HG03060 (cell line): ENCODE data around the gene FAM193B.
"Not testable (repeated sequence)": the region's sequence is repeated elsewhere in the genome, so short reads cannot be mapped to it uniquely, and the experiment has no call there.

ENCODE experiments used
- ATAC-seq: cut with Tn5 transposase; IDR thresholded peaks from one replicate; pipeline ENCODE4 v1.9.1; 2021; ENCODE audit warnings: low read depth, moderate number of reproducible peaks; ENCODE audit not compliant: unreplicated experiment

The FAM193B gene

GRCh38 chr5:177490311-177490991 is 63.9 kb downstream of the FAM193B start:
- ATAC-seq, result no peak

GRCh38 chr5:177489119-177489716 is 65.1 kb downstream of the FAM193B start:
- ATAC-seq, result no peak

GRCh38 chr5:177487975-177488374 is 66.4 kb downstream of the FAM193B start:
- no peak for ATAC-seq

DNA sequence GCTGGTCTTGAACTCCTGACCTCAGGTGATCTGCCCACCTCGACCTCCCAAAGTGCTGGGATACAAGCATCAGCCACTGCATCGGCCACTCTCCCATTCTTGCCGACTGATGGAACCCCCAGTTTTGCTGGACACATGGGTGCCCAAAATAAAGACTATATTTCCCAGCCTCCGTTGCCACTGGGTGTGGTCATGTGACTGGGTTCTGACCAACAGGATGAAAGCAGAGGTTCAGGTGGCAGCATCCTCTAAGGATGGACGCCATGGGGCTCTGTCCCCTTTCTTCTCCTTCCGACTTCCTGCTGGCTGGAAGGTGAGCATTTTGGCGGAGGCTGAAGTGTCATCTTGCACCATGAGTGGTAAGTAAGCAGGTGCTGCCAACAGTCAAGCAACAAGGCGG is 67.2 kb downstream of the FAM193B start:
- no peak for ATAC-seq

DNA sequence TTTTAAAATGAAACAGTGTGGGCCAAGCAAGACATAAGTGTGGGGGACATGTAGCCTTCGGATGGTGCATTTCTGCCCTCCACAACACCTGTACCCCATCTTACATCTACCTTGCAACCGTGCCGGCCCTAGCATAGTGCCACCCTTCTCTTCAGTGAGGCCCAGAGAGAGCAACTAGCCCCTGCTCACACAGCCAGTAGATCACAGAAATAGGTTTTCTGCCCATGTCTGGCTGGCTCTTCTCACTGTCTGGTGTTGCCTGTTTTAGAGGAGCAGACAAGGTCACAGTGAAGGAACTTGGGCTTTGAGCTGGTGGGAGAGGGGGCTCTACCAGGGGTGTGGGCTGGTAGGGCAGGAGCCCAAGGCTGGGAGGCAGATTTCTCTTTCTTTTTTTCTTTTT is 68.1 kb downstream of the FAM193B start:
- no peak for ATAC-seq

- ATAC-seq, result not testable (repeated sequence)
Observed at GRCh38 chr5:177485753-177486152, 68.6 kb downstream of the FAM193B start.

GRCh38 chr5:177484902-177485549 is 69.3 kb downstream of the FAM193B start:
- ATAC-seq, result no peak

DNA sequence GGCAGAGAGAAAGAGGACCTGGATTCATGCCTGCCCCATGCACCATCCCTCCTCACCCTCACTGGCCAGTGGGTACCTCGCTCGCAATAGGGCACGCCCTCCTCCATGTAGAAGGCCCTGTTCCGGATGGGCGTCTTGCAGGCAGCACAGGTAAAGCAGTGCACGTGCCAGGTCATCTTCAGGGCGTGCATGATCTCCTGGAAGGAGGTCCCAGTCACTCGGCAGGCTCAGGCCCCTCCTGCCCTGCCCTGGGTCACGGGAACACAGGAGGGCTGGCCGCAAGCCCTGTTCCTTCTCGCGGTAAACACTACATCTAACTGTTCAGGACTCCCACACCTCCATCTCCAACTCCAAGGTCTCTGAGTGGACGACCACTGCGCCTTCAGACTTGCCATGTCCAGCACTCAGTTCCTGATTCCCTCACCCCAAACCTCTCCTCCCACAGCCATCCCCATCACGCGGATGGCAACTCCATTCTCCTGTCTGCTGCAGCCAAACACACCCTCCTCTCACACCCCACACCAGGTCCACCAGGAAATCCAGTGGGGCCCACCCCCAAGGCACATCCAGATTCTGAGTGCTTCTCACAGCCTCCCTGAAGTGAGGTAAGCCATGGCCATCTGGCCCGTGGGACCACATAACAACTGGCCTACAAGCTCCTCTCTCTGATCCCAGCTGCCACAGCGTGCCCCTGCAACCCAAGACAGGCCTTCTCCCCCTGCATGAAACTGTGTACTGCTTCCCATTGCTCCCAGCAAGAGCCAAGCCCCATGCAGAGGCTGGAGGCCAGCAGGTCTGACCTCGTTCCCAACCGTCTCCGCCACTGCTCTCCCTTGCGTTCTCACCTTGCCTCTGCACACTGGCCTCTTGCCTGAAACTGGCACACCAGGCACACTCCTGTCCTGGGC is 70.1 kb downstream of the FAM193B start:
- no peak for ATAC-seq

DNA sequence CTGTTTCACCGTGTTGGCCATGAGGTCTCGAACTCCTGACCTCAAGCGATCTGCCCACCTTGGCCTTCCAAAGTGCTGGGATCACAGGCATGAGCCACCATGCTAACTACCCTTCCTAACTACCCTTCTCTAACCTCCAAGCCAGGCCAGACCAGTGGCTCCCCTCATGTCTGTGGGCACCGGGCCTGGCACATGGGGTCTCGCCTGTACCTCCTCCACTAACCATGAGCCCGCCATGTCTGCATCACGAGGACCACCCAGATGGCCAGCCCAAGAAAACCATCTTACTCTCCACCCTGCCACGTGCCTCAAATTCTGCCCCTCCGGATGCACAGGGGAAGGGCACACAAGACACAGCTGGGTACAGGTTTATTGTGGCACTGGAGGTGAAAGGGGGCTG is 71.3 kb downstream of the FAM193B start:
- ATAC-seq, result no peak

DNA sequence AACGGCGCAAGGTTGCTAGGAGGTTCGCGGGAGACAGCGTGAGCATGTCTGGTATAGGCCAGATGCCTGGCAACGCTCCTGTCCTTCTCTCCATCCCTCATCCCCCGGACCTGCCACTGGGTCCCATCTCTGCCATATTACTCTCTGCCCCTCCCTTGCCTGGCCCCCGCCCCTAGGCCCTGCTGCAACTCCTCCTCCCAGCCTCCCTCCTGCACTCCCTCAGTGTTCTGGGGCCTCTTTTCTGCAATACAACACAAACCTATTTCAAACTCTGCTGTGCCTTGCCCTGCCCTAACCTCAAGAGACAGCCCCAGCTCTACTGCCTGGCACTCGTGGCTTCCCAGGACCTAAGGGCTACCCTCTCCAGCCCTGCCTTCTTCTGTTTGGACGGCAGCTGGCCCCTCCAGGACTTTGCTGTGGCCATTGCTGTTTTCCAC is 72.0 kb downstream of the FAM193B start:
- ATAC-seq, result no peak

- no peak for ATAC-seq
Observed at GRCh38 chr5:177479774-177480173, 74.6 kb downstream of the FAM193B start.

GRCh38 chr5:177478711-177479646 is 75.4 kb downstream of the FAM193B start:
- ATAC-seq, result no peak

DNA sequence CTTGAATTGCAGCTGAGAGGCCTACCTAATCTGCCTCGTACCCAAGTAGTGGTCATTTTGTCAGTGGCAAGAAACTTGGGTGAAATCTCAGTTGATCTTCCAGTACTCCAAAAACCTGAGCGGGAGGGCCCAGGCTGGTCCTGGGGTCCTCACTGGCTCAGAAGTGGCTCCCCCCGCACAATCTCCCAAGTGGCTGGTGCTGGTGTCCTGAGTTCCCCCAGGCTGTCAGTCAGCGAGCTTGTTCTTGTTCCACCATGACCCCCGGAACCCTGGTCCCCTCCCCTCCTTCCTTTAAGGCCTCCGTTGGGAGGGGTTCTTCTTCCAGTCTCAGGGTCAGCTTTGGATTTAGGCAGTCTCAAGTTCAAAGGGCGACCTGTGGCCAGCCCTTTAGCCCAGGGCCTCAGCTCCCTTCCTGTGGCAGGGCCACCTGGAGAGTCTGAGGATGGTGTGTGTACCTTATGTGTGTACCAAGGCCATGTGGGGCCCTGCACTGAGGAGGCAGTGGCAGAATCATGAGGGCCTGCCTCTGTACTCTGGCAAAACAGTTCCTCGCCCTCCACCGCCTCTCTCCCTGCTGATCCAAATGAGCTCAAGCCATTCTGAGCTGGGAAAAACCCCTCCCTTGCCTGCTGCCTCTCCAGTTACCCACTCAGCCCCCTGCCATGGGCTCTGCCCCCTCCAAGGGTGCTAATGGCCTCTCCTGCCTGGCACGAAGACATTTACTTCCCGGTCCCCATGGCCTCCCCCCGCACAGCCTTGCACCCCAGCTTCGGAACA is 76.5 kb downstream of the FAM193B start:
- ATAC-seq, result no peak

GRCh38 chr5:177476531-177477233 is 77.7 kb downstream of the FAM193B start:
- ATAC-seq, result no peak

DNA sequence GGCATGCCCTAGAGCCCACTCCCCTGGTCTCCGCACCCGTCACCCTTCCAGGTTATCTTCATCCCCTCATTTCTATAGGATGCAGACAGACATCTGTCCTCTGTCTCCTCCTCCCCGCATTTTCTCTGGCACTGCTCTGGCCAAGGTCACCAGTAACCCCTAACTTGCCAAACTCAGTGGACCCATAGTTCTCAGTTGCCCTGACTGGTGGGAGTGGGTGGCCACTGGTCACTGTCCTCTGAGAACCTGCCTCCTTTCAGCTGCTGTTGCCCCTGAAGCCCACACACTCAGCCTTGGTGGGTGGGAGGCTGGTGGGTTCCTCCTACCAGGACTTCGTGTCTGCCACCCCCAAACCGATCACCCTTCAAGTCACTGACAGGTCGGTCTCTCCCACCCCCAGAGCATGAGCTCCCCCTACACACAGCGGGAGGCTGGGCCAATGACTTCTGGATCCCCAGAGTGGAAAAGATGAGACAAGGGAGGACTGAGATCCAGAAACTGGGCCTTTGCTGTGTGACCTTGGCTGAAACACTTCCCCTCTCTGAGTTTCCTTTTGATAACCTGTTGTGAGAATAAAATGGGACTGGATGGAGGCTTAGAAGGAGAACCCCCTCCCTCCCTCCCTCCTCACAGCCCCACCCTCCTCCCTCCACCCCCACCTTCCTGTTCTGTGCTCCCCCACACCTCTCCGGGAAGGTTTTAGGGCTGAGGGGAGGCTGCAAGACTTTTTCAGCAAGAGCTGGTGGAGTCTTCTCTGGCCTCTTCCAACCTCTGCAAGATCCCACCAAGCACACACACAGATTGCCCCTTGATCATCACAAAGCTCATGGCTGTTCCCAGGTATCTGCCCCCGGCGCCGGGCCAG is 78.6 kb downstream of the FAM193B start:
- no peak for ATAC-seq

DNA sequence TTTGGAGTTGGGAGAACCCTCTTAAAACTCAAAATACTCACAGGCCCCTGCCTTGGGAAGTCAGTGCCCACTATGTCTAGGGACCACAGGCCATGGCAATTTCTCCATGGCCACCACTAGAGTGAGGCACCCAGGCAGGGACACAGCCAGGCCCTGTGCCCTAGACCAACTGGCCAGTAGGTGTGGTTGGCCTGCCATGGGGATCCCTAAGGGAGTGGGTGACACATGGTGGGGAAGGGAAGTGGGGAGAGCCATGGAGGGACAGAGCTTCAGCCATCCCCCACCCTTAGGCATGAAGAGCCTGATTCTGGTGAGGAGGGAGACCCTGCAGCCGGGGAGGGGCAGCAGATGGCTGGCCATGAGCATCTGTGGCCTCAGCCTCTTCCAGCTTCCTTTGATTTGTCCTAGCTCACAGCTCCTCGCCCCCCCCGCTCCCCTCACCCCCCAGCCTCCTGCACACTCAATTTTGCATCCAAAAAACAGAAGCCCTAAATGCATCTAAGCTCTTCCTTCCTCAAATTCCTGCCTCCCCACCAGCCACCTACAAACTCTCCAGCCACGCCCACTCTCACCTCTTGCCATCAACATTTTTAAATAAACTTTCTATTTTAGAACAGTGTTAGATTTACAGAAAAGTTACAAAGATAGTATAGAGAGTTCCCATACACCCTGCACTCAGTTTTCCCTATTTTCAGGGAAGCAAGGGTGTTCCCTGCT is 79.4 kb downstream of the FAM193B start:
- no peak for ATAC-seq

- no peak for ATAC-seq
Observed at GRCh38 chr5:177474002-177474476, 80.3 kb downstream of the FAM193B start.
